ENCODE results near the gene SHISA7.

The SHISA7 gene

DNA sequence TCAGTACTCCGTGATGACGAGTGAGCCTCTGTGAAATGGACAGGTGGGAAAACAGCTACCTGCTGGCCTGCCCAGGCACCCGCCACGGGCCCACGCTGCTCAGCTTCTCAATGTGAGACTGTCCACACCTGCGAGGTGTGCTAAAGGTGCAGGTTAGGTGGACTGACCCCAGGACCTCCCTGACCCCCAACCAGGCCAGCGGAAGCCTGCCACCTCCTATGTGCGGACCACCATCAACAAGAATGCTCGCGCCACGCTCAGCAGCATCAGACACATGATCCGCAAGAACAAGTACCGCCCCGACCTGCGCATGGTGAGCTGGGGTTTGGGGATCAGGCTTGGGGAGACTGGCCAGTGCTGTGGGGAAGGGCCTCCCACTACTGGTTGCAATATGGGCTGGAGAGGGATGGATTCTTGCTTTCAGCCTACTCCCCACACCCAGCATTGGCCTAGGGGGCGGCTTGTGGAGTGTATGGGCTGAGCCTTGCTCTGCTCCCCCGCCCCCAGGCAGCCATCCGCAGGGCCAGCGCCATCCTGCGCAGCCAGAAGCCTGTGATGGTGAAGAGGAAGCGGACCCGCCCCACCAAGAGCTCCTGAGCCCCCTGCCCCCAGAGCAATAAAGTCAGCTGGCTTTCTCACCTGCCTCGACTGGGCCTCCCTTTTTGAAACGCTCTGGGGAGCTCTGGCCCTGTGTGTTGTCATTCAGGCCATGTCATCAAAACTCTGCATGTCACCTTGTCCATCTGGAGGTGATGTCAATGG lies 55.2 kb downstream of the SHISA7 start:
- no peak for DNase-seq (ENCODE audit: low spot score)

DNA sequence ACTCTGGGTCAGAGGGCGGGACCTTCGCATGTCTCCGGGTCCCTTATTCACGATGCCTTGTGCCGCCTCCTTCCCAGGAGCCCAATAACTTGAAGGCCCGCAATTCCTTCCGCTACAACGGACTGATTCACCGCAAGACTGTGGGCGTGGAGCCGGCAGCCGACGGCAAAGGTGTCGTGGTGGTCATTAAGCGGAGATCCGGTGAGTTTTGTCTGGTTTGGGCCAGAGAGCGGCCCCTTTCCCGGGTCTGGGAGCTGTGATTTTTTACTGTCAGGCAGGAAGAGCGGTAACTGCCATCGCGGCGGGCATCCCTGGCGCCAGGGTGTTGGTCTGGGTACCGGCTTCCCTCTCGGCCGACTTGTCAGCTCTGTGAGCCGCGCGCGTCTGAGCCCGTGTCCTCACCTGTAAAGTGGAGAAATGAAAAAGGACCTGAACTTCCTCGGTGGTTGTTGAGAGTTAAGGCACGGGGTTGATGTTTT lies 56.6 kb downstream of the SHISA7 start:
- no peak for DNase-seq (ENCODE audit: low spot score)

DNA sequence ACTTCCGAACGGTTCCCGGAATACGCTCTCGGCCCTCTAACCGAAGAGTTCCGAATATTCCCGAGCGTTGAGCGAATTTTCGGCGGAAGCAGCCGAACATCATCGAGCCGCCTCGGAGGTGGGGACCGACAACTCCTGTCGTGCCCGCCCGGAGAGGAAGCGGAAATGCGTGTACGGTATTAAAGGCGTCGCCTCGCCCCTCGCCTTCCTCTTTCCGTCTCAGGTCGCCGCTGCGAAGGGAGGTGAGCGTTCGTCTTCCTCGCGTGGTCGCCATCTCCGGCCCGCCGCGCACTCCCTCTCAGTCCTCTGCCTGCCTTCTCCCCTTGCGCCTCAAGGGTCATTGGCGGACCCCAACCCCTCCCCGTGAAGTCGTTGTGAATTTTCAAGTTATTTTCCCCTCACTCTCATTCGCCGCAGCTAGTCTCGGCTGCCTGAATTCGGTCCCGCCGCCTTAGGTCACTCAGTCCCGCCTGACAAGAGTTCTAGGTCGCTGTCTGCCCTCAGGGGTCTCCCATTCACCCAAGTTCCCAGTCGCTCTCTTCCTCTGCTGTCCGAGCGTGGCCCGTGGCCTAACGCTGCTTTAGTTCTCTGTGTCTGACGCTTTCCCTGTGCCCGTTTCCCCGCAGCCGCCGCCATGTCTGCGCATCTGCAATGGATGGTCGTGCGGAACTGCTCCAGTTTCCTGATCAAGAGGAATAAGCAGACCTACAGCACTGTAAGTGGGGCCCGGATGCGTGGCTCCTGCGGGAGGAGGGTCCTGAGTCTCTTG lies 57.2 kb downstream of the SHISA7 start, which contains the start of gene RPL28:
Gene RPL28, plus strand, starts transcription at position 209 of the 769 bp plus-strand sequence. Its CDS starts 426 bp downstream, at position 635.
- peak; percentile 98 for DNase-seq (ENCODE audit: low spot score)

GRCh38 chr19:55384920-55385723 lies 58.0 kb downstream of the SHISA7 start:
- peak; percentile 97 for DNase-seq (ENCODE audit: low spot score)

DNA sequence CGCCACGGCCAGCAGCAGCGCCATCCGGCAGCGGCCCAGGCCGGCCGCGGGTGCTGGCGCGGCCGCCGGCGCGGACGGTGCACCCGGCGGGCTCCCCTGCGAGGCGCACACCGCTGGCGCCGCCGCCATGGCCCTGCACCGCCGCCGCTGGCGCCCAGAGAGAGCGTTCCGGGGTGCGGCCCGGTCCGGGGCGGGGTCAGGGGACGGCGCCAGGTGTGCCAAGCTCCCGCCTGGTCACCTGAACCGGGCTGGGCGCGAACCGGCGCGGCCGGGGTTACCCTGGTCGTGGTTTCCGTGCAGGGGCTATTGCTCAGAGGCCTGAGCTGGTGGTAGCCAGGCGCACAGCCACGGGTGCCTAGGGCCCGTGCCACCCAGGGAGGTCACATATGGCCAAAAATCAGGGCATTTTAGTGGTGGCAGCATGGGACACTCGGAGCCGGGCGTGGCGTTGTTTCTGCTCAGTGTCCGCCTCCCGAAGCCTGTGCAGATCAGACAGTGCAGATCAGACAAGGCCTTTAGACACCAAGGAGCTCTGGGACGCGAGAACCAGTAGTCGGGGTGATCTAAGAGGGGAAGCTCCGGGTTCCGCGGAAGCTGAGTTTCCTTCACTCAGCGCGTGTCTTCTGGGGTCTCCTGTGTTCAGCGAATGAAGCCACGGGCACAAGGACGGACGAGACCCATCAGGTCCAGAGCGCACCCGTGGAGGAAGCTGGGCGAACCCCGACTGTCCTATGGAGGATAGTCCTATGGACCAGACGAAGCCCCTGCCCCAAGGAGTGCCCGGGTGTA lies 58.8 kb downstream of the SHISA7 start, which contains the start of gene TMEM238:
Gene TMEM238, minus strand, starts transcription at position 162 of the 789 bp plus-strand sequence. Its CDS starts 33 bp downstream, at position 129.
- peak; percentile 23 for DNase-seq (ENCODE audit: low spot score)

DNA sequence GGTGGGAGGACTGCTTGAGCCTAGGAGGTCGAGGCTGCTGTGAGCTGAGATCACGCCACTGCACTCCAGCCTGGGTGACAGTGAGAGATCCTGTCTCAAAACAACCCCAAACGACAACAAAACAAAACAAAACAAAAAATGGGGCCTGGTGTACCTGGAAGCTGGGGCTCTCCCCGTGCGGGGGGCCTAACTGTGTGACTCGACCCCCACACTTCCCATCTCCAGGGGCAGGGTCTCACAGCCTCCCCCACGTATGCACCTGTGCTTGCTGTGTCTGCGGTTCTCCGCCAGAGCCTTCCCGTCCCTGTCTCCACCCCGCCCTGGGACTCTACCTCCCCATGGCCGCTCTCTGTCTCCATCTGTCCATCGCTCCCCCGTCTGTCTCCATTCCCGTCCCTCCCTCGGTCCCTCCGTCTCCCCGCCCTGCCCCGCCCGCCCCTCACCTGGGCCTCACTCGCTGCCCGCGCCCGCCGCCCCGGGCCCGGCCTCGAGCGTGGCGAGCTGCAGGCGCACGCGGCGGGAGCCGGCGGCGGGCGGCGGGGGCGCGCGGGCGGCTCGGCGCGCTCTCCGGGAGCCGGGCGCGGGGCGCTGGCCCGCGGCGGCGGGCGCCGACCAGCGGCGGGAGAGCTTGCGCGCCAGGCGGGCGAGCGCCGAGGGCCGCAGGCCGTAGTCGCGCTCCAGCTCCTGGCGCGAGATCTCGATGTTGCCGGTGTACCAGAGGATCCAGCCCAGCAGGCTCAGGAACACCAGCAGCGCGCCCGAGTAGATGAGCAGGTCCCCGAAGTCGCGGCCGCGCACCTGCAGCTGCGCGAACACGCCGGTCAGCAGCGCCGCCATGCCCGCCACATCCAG lies 59.6 kb downstream of the SHISA7 start:
- peak; percentile 17 for DNase-seq (ENCODE audit: low spot score)

GRCh38 chr19:55382522-55383054 lies 60.5 kb downstream of the SHISA7 start:
- DNase-seq (ENCODE audit: low spot score): no peak

DNA sequence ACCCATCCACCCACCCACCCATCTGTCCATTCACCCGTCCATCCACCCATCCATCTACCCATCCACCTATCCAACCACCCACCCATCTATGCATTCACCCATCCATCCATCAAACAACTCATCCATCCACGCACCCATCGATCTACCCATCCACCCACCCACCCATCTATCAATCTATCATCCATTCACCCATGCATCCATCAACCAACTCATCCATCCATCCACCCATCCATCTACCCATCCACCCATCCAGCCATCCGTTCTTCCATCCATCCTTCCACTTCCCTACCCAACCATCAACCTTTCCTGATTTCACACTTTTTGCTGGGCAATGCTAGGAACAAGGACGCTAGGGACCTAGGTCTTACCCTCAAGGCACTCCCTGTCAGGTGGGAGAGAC lies 61.1 kb downstream of the SHISA7 start:
- DNase-seq (ENCODE audit: low spot score): no peak

DNA sequence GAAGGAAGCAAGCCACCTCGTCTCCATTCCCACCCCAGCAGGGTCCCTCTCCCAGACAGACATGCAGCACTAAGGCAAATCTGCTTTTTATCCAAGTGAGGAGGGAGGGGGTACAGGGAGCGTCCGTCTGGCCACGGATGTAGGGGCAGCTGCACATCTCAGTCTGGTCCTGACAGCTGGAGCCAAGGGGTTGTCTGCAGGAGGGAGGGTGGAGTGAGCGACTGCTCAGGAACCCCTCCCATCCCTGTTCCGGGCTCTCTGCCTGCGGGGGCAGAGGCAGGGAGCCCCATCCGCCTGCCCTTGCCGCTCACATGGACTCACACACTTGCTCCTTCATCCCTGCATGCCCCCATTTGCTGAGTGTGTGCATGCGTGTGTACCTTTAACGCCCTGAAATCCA lies 63.9 kb downstream of the SHISA7 start:
- no peak for DNase-seq (ENCODE audit: low spot score)
